ENCODE data around the gene TTC39B. TPM values are rescaled to one million over a fixed set of nuclear protein-coding genes. Genes with fewer than 3 reads are reported as not detected.

TTC39B gene
- total and polyA plus RNA-seq, 4 donors, result 1.8 to 11.7 (median 2.8) TPM

Small RNA genes within 50 kb of the gene (small RNA-seq; reads per million reads assigned to genes)
- gene RNU6-559P, result not detected

Other genes with a start within 250 kb of the TTC39B start
- gene SNAPC3, start 115.7 kb upstream of the TTC39B start, total RNA-seq, result 10 to 100 TPM; 18.9 to 19.6 TPM
- 1 to 10 TPM; 7.4 to 8.0 TPM for gene SNAPC3, start 115.7 kb upstream of the TTC39B start, polyA plus RNA-seq
- 10 to 100 TPM; 13.4 to 22.7 TPM for gene PSIP1, start 203.8 kb upstream of the TTC39B start, total RNA-seq
- 10 to 100 TPM in 1 of 2 donors, 1 to 10 TPM in 1; 9.2 to 13.1 TPM for gene PSIP1, start 203.8 kb upstream of the TTC39B start, polyA plus RNA-seq
- gene CCDC171, start 245.8 kb upstream of the TTC39B start, total RNA-seq, result 1 to 10 TPM in 1 of 2 donors, under 1 TPM in 1; 0.67 to 1.1 TPM
- gene CCDC171, start 245.8 kb upstream of the TTC39B start, polyA plus RNA-seq, result under 1 TPM; 0.13 to 0.19 TPM